BLaER1 treated with 17β-estradiol and CSF1 and Interleukin-3, amounts not matched to agents 10 nM and 100 nM (cell line): Measurements from ENCODE around the gene NAT8.
"Not testable (repeated sequence)": the region's sequence is repeated elsewhere in the genome, so short reads cannot be mapped to it uniquely, and the experiment has no call there.

Experiments used
- H3K27ac ChIP-seq, 11 experiments: shearing (Covaris generic); formaldehyde crosslinking; 2 replicates each; pipeline ENCODE4 v1.8.1; 2022
- H3K27me3 ChIP-seq, 11 experiments: shearing (Covaris generic); formaldehyde crosslinking; 2 replicates each; pipeline ENCODE4 v1.8.1; 2022
- H3K36me3 ChIP-seq, 11 experiments: shearing (Covaris generic); formaldehyde crosslinking; 2 replicates each; pipeline ENCODE4 v1.8.1; 2022
- H3K4me1 ChIP-seq, 10 experiments: shearing (Covaris generic); formaldehyde crosslinking; 2 replicates each; pipeline ENCODE4 v1.8.1; 2022
- H3K4me2 ChIP-seq, 11 experiments: shearing (Covaris generic); formaldehyde crosslinking; 2 replicates each; pipeline ENCODE4 v1.8.1; 2022
- H3K4me3 ChIP-seq, 10 experiments: shearing (Covaris generic); formaldehyde crosslinking; 2 replicates each; pipeline ENCODE4 v1.8.1; 2022
- H3K9ac ChIP-seq, 11 experiments: shearing (Covaris generic); formaldehyde crosslinking; 2 replicates each; pipeline ENCODE4 v1.8.1; 2022
- H3K9me3 ChIP-seq, 11 experiments: shearing (Covaris generic); formaldehyde crosslinking; replicated peaks in 1 of 11; 2 replicates each; pipeline ENCODE4 v1.8.1; 2022
- H4K20me1 ChIP-seq, 11 experiments: shearing (Covaris generic); formaldehyde crosslinking; 2 replicates each; pipeline ENCODE4 v1.8.1; 2022
- Cebpa-rat ChIP-seq, 11 experiments: shearing (Covaris generic); IDR thresholded peaks; 2 replicates each; pipeline ENCODE4 v1.8.1; 2022

Gene NAT8

DNA sequence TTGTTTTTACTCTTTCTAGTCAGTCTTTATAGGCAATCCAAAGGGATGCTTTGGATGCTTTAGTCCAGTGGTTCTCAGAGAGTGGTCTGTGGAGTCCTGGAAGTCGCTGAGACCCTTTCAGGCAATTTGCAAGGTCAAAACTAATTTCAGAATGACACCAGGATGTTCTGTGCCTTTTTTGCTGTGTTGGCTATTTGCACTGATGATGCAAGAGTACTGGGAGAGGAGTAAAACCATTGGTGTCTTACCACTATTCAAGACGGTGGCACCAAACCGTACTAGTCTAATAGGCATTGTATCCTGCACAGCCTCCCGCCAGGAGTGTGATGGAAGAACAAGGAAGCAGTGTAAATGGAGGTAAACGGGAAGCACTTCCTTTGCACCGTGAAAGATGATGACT, 34.0 kb upstream of the NAT8 start:
- H3K9ac ChIP-seq, H3K36me3 ChIP-seq, H3K27me3 ChIP-seq, H3K4me2 ChIP-seq, H3K4me3 ChIP-seq, H3K27ac ChIP-seq, H3K9me3 ChIP-seq, H4K20me1 ChIP-seq: not testable (repeated sequence)
- 0 out of 22 replicates have a peak, but pooled peaks of 1 of the 11 experiments have one; percentile 7 for TF ChIP-seq Cebpa-rat (IDR thresholded peaks at IDR 0.05)
- H3K4me1 ChIP-seq = peaks cover 5 to 18% (median 12%) of the 10 kb centered on the region in 10 experiments; a peak in 19 of 20 replicates

DNA sequence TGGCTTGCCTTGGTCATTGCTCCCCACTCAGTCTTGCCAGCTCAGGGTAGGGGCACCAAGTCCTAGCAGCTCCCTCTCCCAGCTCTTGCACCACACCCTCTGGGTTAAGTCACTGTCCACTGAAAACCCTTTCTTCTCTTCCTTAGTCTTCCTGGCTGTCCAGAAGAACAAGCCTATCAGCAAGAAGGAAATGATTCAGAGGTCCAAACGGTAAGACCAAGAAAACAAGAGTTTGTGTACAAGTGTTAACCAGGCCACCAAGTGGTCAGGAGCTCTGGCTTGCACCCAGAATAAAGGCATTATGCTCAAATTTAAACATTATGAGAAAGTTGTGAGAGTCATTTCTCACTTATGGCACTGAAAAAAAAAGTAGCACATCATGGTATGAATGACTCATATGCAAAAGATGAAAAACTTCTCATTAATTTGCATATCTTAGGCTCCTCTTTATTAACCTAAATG, 32.5 kb upstream of the NAT8 start:
- H4K20me1 ChIP-seq, H3K9ac ChIP-seq, H3K4me3 ChIP-seq, H3K27me3 ChIP-seq, H3K36me3 ChIP-seq, H3K27ac ChIP-seq: not testable (repeated sequence)
- Histone ChIP-seq H3K4me1 (peaks cover 5 to 18% (median 12%) of the 10 kb centered on the region in 10 experiments; a peak in 19 of 20 replicates), H3K9me3 (peaks cover 0 to 11% (median 0%) of the 10 kb centered on the region in 11 experiments; a peak in 6 of 22 replicates), H3K4me2 (peak overlapping the region in 1 of 11 experiments; percentile 37; a peak in 2 of 22 replicates)

DNA sequence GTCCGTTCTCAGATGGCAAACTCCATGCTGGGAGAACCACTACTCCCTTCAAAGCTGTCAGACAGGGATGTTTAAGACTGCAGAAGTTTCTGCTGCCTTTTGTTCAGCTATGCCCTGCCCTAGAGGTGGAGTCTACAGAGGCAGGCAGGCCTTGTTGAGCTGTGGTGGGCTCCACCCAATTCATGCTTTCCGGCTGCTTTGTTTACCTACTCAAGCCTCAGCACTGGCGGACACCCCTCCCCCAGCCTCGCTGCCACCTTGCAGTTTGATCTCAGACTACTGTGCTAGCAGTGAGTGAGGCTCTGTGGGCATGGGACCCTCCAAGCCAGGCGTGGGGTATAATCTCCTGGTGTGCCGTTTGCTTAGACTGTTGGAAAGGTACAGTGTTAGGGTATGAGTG, 27.8 kb upstream of the NAT8 start:
- H3K27ac ChIP-seq = not testable (repeated sequence)

DNA sequence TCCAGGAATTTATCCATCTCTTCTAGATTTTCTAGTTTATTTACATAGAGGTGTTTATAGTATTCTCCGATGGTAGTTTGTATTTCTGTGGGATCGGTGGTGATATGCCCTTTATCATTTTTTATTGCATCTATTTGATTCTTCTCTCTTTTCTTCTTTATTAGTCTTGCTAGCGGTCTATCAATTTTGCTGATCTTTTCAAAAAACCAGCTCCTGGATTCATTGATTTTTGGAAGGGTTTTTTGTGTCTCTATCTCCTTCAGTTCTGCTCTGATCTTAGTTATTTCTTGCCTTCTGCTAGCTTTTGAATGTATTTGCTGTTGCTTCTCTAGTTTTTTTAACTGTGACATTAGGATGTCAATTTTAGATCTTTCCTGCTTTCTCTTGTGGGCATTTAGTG, 25.0 kb upstream of the NAT8 start:
- not testable (repeated sequence) for H3K36me3 ChIP-seq, H3K27ac ChIP-seq, H3K4me1 ChIP-seq, H3K9ac ChIP-seq, H3K4me3 ChIP-seq, H3K4me2 ChIP-seq, H4K20me1 ChIP-seq, H3K27me3 ChIP-seq
- peaks cover 0 to 12% (median 0%) of the 10 kb centered on the region in 11 experiments; a peak in 5 of 22 replicates for H3K9me3 ChIP-seq

More for the DNA sequence above, 27.8 kb upstream of the NAT8 start:
- H3K36me3 ChIP-seq, H3K4me1 ChIP-seq, H4K20me1 ChIP-seq, H3K9ac ChIP-seq, H3K27me3 ChIP-seq, H3K4me2 ChIP-seq, H3K4me3 ChIP-seq: not testable (repeated sequence)
- peaks cover 0 to 12% (median 0%) of the 10 kb centered on the region in 11 experiments; a peak in 5 of 22 replicates for H3K9me3 ChIP-seq

DNA sequence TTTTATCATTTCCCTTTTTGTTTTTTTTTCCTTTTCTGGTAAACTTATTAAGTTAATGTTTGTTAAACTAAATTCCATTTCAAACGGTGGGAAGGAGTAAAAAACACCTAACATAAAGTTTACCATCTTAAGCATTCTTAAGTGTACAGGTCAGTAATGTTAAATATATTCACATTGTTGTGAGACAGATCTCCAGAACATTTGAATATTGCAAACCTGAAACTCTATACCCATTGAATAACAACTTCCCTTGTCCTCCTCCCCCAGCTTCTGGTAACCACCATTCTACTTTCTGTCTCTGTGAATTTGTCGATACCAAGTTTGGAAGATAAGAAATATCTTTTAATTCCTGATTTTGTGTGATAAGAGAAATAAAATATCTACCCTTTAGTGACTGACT, 12.0 kb upstream of the NAT8 start:
- no peak overlapping the region for H3K4me2 ChIP-seq
- H3K9me3 ChIP-seq = no peaks in the 10 kb centered on the region
- H3K27ac ChIP-seq = no peak overlapping the region
- H3K27me3 ChIP-seq = no peaks in the 10 kb centered on the region
- H3K4me1 ChIP-seq = peaks cover 0 to 11% (median 4%) of the 10 kb centered on the region in 10 experiments; a peak in 10 of 20 replicates
- no peak for TF ChIP-seq Cebpa-rat (IDR thresholded peaks at IDR 0.05)
- no peak overlapping the region for H3K9ac ChIP-seq
- no peak overlapping the region for H3K4me3 ChIP-seq
- no peaks in the 10 kb centered on the region for H3K36me3 ChIP-seq
- H4K20me1 ChIP-seq = no peaks in the 10 kb centered on the region

DNA sequence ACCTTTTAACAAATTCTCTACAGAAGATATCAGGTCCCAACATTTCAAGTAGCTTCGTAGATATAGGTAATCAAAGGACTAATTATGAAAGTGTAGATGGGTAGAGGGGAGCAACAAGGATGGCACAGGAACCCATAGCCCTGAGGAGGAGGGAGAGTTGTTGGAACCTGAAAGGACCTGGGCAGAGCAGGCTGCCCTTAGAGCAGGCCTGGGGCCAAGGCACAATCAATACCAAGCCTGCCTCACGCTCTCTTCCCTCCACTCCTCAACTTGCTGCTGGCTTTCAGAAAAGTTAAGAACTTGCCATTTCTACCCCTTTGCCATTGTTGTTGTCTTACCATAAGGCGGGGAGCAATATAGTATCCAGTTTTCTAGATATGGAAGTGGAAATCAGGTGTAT, 10.1 kb upstream of the NAT8 start:
- H3K27me3 ChIP-seq = no peaks in the 10 kb centered on the region
- H3K9me3 ChIP-seq = peaks cover 0 to 14% (median 3%) of the 10 kb centered on the region in 11 experiments; a peak in 4 of 22 replicates
- peaks cover 0 to 11% (median 4%) of the 10 kb centered on the region in 10 experiments; a peak in 10 of 20 replicates for H3K4me1 ChIP-seq
- no peak overlapping the region for H3K4me3 ChIP-seq
- no peaks in the 10 kb centered on the region for H3K36me3 ChIP-seq
- H3K4me2 ChIP-seq = no peak overlapping the region
- H3K27ac ChIP-seq = no peak overlapping the region
- H3K9ac ChIP-seq = no peak overlapping the region
- no peak for TF ChIP-seq Cebpa-rat (IDR thresholded peaks at IDR 0.05)
- H4K20me1 ChIP-seq = no peaks in the 10 kb centered on the region

DNA sequence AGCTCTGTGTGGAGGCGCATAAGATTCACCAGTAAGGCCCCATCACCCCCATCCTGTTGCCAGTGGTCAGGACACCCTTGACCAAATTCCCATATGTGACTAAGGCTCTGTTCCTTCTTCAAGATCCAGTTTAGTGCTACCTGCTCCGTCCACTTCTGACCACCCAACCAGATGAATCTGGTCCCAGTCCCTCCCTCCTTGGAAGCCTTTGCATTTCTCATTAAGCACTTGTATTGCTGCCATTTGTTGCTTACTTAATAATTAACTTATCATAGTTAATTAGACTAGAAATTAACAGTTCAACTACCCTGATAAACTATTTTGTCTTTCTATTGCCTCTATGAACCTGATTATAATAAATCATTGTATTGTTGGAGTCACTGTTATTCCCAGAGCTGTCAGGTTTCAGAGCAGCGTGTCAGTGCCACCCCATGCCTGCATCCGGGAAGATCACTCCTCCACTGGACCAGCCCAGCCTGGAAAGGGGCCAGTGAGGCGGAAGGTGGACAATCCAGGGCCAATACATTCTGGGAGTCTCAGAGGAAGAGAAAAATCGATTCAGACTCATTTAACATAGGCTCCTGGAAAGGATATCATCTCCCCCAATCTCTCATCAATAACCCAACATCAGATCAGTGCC, 9.5 kb upstream of the NAT8 start:
- Histone ChIP-seq H3K9ac (no peak overlapping the region), H3K4me1 (peaks cover 0 to 11% (median 4%) of the 10 kb centered on the region in 10 experiments; a peak in 10 of 20 replicates), H3K9me3 (peaks cover 0 to 14% (median 3%) of the 10 kb centered on the region in 11 experiments; a peak in 4 of 22 replicates), H3K27me3 (no peaks in the 10 kb centered on the region), H3K36me3 (no peaks in the 10 kb centered on the region), H3K4me2 (peak overlapping the region in 5 of 11 experiments; percentile 12 to 63 (median 50); a peak in 8 of 22 replicates), H3K4me3 (no peak overlapping the region), H3K27ac (no peak overlapping the region), H4K20me1 (no peaks in the 10 kb centered on the region)
- TF ChIP-seq Cebpa-rat (IDR thresholded peaks at IDR 0.05) = no peak

DNA sequence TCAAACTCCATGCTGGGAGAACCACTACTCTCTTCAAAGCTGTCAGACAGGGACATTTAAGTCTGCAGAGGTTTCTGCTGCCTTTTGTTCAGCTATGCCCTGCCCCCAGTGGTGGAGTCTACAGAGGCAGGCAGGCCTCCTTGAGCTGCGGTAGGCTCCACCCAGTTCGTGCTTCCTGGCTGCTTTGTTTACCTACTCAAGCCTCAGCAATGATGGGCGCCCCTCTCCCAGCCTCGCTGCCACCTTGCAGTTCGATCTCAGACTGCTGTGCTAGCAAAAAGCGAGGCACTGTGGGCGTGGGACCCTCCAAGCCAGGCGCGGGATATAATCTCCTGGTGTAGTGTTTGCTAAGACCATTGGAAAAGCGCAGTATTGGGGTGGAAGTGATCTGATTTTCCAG, 5.5 kb upstream of the NAT8 start:
- H3K27me3 ChIP-seq, H3K4me3 ChIP-seq, H3K27ac ChIP-seq, H3K9ac ChIP-seq, H4K20me1 ChIP-seq, H3K36me3 ChIP-seq, H3K4me2 ChIP-seq: not testable (repeated sequence)
- Histone ChIP-seq H3K9me3 (peaks cover 0 to 14% (median 3%) of the 10 kb centered on the region in 11 experiments; a peak in 4 of 22 replicates), H3K4me1 (peaks cover 0 to 11% (median 4%) of the 10 kb centered on the region in 10 experiments; a peak in 10 of 20 replicates)

DNA sequence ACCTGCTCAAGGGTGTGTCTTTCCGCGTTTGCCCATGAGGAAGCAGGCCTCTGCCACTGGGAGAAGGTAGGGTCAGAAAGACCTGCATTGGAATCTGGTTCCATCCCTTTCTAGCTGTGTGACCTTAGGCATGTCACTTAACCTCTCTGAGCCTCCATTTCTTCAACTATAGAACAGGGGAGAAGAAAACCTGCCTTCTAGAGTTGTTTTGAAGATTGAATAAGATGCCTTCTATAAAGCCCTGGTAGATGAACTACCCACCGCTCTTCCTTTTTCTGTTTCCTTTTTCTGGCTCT, 507 bp downstream of the NAT8 start:
- no peaks in the 10 kb centered on the region for H3K27me3 ChIP-seq
- no peak overlapping the region for H3K4me3 ChIP-seq
- no peak overlapping the region for H3K27ac ChIP-seq
- H3K9ac ChIP-seq = no peak overlapping the region
- H3K36me3 ChIP-seq = no peaks in the 10 kb centered on the region
- peaks cover 15 to 25% (median 19%) of the 10 kb centered on the region in 11 experiments for H3K9me3 ChIP-seq
- no peak for TF ChIP-seq Cebpa-rat (IDR thresholded peaks at IDR 0.05)
- H3K4me2 ChIP-seq = no peak overlapping the region
- peaks cover 0 to 13% (median 0%) of the 10 kb centered on the region in 10 experiments; a peak in 2 of 20 replicates for H3K4me1 ChIP-seq
- no peaks in the 10 kb centered on the region for H4K20me1 ChIP-seq
